Esophagus squamous epithelium (tissue), 4 donors: Measurements from ENCODE around the gene DMAC2.

ENCODE experiments used
- CTCF ChIP-seq, 6 experiments: fragments of 450-650 bp in 4 of 6; fragments of 200-600 bp in 2 of 6; sonication (generic) in 2 of 6; IDR thresholded peaks; one replicate each; pipeline ENCODE4 v1.5.1; 2016 to 2019; ENCODE audit warnings: antibody characterized with exemption in 6 of 6, mild to moderate bottlenecking in 4 of 6, moderate library complexity in 4 of 6
- POLR2A ChIP-seq, 4 donors: fragments of 450-650 bp; IDR thresholded peaks; one replicate each; pipeline ENCODE4 v1.6.1; 2017; ENCODE audit warnings: antibody characterized with exemption in 4 of 4, mild to moderate bottlenecking in 4 of 4, moderate library complexity in 3 of 4

GRCh38 chr19:41435936-41436673 is 3.6 kb downstream of the DMAC2 start:
- TF ChIP-seq CTCF (IDR thresholded peaks at IDR 0.05) (no peak), POLR2A (IDR thresholded peaks at IDR 0.05) (no peak)
